ENCODE data around the gene NAA50.
A peak's percentile ranks its signal among the peaks of the same experiment; 100 is the strongest.

Gene NAA50

GRCh38 chr3:113745756-113746547, at the start of gene NAA50:
TSS of gene NAA50 (minus strand) at chr3:113746249. CDS start at chr3:113745949, 300 bp downstream.
- peak; percentile 65 to 70 for ATAC-seq

GRCh38 chr3:113795693-113796092, 49.6 kb upstream of the NAA50 start:
- ATAC-seq = no peak

- no peak for ATAC-seq
These were observed 48.5 kb upstream of the NAA50 start for GRCh38 chr3:113794526-113794925.

- no peak for ATAC-seq
These were observed 45.3 kb upstream of the NAA50 start for GRCh38 chr3:113791381-113791780.

GRCh38 chr3:113783980-113784379, 37.9 kb upstream of the NAA50 start:
- no peak for ATAC-seq

- peak in 1 of 2 donors; percentile 27 for ATAC-seq
These were observed 37.4 kb upstream of the NAA50 start for GRCh38 chr3:113783463-113783862.

- no peak for ATAC-seq
These were observed 30.5 kb upstream of the NAA50 start for GRCh38 chr3:113776564-113776963.

GRCh38 chr3:113775516-113775915, 29.5 kb upstream of the NAA50 start:
- no peak for ATAC-seq

- ATAC-seq = no peak
These were observed 27.3 kb upstream of the NAA50 start for GRCh38 chr3:113773381-113773780.

GRCh38 chr3:113771993-113772392, 25.9 kb upstream of the NAA50 start:
- no peak for ATAC-seq

- ATAC-seq = no peak
These were observed 23.5 kb upstream of the NAA50 start for GRCh38 chr3:113769551-113769950.

- no peak for ATAC-seq
These were observed 18.6 kb upstream of the NAA50 start for GRCh38 chr3:113764698-113765097.

GRCh38 chr3:113758389-113759024, 12.5 kb upstream of the NAA50 start:
- ATAC-seq = no peak

- no peak for ATAC-seq
These were observed 8.6 kb upstream of the NAA50 start for GRCh38 chr3:113754494-113755159.

GRCh38 chr3:113753376-113753985, 7.4 kb upstream of the NAA50 start:
- no peak for ATAC-seq

GRCh38 chr3:113751141-113751540, 5.1 kb upstream of the NAA50 start:
- ATAC-seq = no peak

GRCh38 chr3:113747283-113748046, 1.4 kb upstream of the NAA50 start:
- ATAC-seq = peak; percentile 10 to 14

- ATAC-seq = peak; percentile 50 to 55
These were observed 666 bp upstream of the NAA50 start, which contains the start of gene ATP6V1A for GRCh38 chr3:113746548-113747282. TSS of gene ATP6V1A (plus strand) at chr3:113747035. CDS start at chr3:113778754, 31,719 bp downstream.

GRCh38 chr3:113744941-113745755, 901 bp downstream of the NAA50 start:
- ATAC-seq = peak; percentile 70 to 75

- ATAC-seq = no peak
These were observed 2.9 kb downstream of the NAA50 start for GRCh38 chr3:113743006-113743630.
